H9 (cell line): ENCODE data around the gene NEU3. TPM values are rescaled to one million over a fixed set of nuclear protein-coding genes. Genes with fewer than 3 reads are reported as not detected.

ENCODE experiments used
- DNase-seq: peaks from one replicate; pipeline ENCODE4 v3.0.0-alpha.2; 2017
- H2AFZ ChIP-seq: one replicate; pipeline ENCODE4 v1.6.1; 2013; ENCODE audit warnings: mild to moderate bottlenecking, low read length, control low read depth, moderate library complexity
- H2AK5ac ChIP-seq: 2 replicates; pipeline ENCODE4 v1.6.1; 2013; ENCODE audit warnings: low read length, control low read depth, mixed read lengths; ENCODE audit not compliant: insufficient read length
- H2BK120ac ChIP-seq: one replicate; pipeline ENCODE4 v1.6.1; 2013; ENCODE audit warnings: low read depth, mild to moderate bottlenecking, low read length, control low read depth, inconsistent platforms; ENCODE audit not compliant: poor library complexity, severe bottlenecking
- H2BK12ac ChIP-seq: 2 replicates; pipeline ENCODE4 v1.6.1; 2013; ENCODE audit warnings: low read length, control low read depth, mixed read lengths, low read depth; ENCODE audit not compliant: insufficient read length
- H2BK15ac ChIP-seq: 2 replicates; pipeline ENCODE4 v1.6.1; 2013; ENCODE audit warnings: low read depth, low read length, control low read depth
- H2BK20ac ChIP-seq: one replicate; pipeline ENCODE4 v1.6.1; 2013; ENCODE audit warnings: low read depth, mild to moderate bottlenecking, low read length, control low read depth, inconsistent platforms; ENCODE audit not compliant: poor library complexity, severe bottlenecking
- H2BK5ac ChIP-seq: 2 replicates; pipeline ENCODE4 v1.6.1; 2013; ENCODE audit warnings: low read length, control low read depth, mixed read lengths; ENCODE audit not compliant: insufficient read length
- H3K14ac ChIP-seq: 2 replicates; pipeline ENCODE4 v1.6.1; 2013; ENCODE audit warnings: low read length, control low read depth; ENCODE audit not compliant: insufficient read depth
- H3K18ac ChIP-seq: 2 replicates; pipeline ENCODE4 v1.6.1; 2013; ENCODE audit warnings: low read depth, mild to moderate bottlenecking, mixed read lengths, low read length, control low read depth; ENCODE audit not compliant: insufficient read length
- H3K23ac ChIP-seq: 2 replicates; pipeline ENCODE4 v1.6.1; 2013; ENCODE audit warnings: low read length, control low read depth, mixed read lengths, low read depth; ENCODE audit not compliant: insufficient read length
- H3K23me2 ChIP-seq: 2 replicates; pipeline ENCODE4 v1.6.1; 2013; ENCODE audit warnings: low read depth, mild to moderate bottlenecking, mixed read lengths, low read length, control low read depth; ENCODE audit not compliant: insufficient read length, poor library complexity, severe bottlenecking
- H3K27ac ChIP-seq: 2 replicates; pipeline ENCODE4 v1.5.1; 2013; ENCODE audit warnings: low read length, control low read depth, mixed read lengths, low read depth; ENCODE audit not compliant: insufficient read length
- H3K27me3 ChIP-seq: 2 replicates; pipeline ENCODE4 v1.6.1; 2013; ENCODE audit warnings: low read length, control low read depth, inconsistent platforms; ENCODE audit not compliant: insufficient read depth
- H3K4ac ChIP-seq: 2 replicates; pipeline ENCODE4 v1.6.1; 2013; ENCODE audit warnings: low read depth, mild to moderate bottlenecking, control low read depth, inconsistent platforms, low read length, moderate library complexity
- H3K4me1 ChIP-seq: 2 replicates; pipeline ENCODE4 v1.6.1; 2013; ENCODE audit warnings: low read length, control low read depth, inconsistent platforms; ENCODE audit not compliant: insufficient read depth
- H3K4me2 ChIP-seq: 2 replicates; pipeline ENCODE4 v1.6.1; 2013; ENCODE audit warnings: low read length, control low read depth, mixed read lengths; ENCODE audit not compliant: insufficient read length, insufficient read depth
- H3K56ac ChIP-seq: 2 replicates; pipeline ENCODE4 v1.6.1; 2013; ENCODE audit warnings: low read depth, mild to moderate bottlenecking, mixed read lengths, low read length, control low read depth; ENCODE audit not compliant: insufficient read length
- H3K79me1 ChIP-seq: 2 replicates; pipeline ENCODE4 v1.6.1; 2013; ENCODE audit warnings: low read depth, mild to moderate bottlenecking, moderate library complexity, low read length, control low read depth, inconsistent platforms; ENCODE audit not compliant: insufficient read depth, poor library complexity, severe bottlenecking
- H3K79me2 ChIP-seq: 2 replicates; pipeline ENCODE4 v1.6.1; 2013; ENCODE audit warnings: low read length, control low read depth, inconsistent platforms; ENCODE audit not compliant: insufficient read depth
- H3K9ac ChIP-seq: 2 replicates; pipeline ENCODE4 v1.6.1; 2013; ENCODE audit warnings: low read length, control low read depth, mixed read lengths; ENCODE audit not compliant: insufficient read length; ENCODE audit errors: extremely low read depth
- H3K9me3 ChIP-seq: one replicate; pipeline ENCODE4 v1.6.1; 2013; ENCODE audit warnings: low read depth, low read length, inconsistent platforms; ENCODE audit not compliant: control insufficient read depth
- H3T11ph ChIP-seq: one replicate; pipeline ENCODE4 v1.6.1; 2013; ENCODE audit warnings: mild to moderate bottlenecking, low read length, control low read depth, inconsistent platforms
- H4K20me1 ChIP-seq: one replicate; pipeline ENCODE4 v1.6.1; 2013; ENCODE audit not compliant: control insufficient read depth, insufficient read length, insufficient read depth
- H4K5ac ChIP-seq: 2 replicates; pipeline ENCODE4 v1.6.1; 2013; ENCODE audit warnings: low read depth, mild to moderate bottlenecking, mixed read lengths, low read length, control low read depth; ENCODE audit not compliant: insufficient read length
- H4K8ac ChIP-seq: replicated peaks from 2 replicates; pipeline ENCODE4 v1.6.1; 2013; ENCODE audit warnings: low read length, control low read depth, mixed read lengths, low read depth; ENCODE audit not compliant: insufficient read length
- H4K91ac ChIP-seq: 2 replicates; pipeline ENCODE4 v1.6.1; 2013; ENCODE audit warnings: low read depth, mild to moderate bottlenecking, moderate library complexity, mixed read lengths, low read length, control low read depth; ENCODE audit not compliant: insufficient read length
- H3K27ac Mint-ChIP-seq, 3 experiments: 2 replicates in 2 of 3; 3 replicates in 1 of 3; pipeline ENCODE4 v1.8.0; 2020 to 2021; ENCODE audit warnings: mixed read lengths in 3 of 3, mild to moderate bottlenecking in 1 of 3, moderate library complexity in 1 of 3
- H3K27me3 Mint-ChIP-seq: 2 replicates; pipeline ENCODE4 v1.8.0; 2021; ENCODE audit warnings: low read depth, mild to moderate bottlenecking, moderate library complexity, mixed read lengths
- H3K36me3 Mint-ChIP-seq, 3 experiments: 2 replicates in 2 of 3; 3 replicates in 1 of 3; pipeline ENCODE4 v1.8.0; 2020 to 2021; ENCODE audit warnings: low read depth in 3 of 3, mixed read lengths in 3 of 3; ENCODE audit not compliant: insufficient read depth in 1 of 3
- H3K4me1 Mint-ChIP-seq, 2 experiments: 2 replicates each; pipeline ENCODE4 v1.8.0; 2020; ENCODE audit warnings: mixed read lengths in 2 of 2
- H3K4me3 Mint-ChIP-seq, 2 experiments: 2 replicates in 1 of 2; 3 replicates in 1 of 2; pipeline ENCODE4 v1.8.0; 2020 to 2021; ENCODE audit warnings: mild to moderate bottlenecking in 2 of 2, mixed read lengths in 2 of 2, moderate library complexity in 1 of 2
- H3K9me3 Mint-ChIP-seq, 2 experiments: 2 replicates in 1 of 2; 3 replicates in 1 of 2; pipeline ENCODE4 v1.8.0; 2020; ENCODE audit warnings: mild to moderate bottlenecking in 2 of 2, mixed read lengths in 2 of 2, moderate library complexity in 1 of 2
- CTCF ChIP-seq: fragments of 200-600 bp; sonication (generic); conservative IDR thresholded peaks from 3 replicates; pipeline ENCODE4 v1.8.0; 2021; ENCODE audit warnings: antibody characterized with exemption, mild to moderate bottlenecking
- WGBS: extraction: QIAGEN DNeasy Blood & Tissue Kit; methylation state at CpG from one replicate; pipeline ENCODE4 v1.1.7; 2013; ENCODE audit warnings: missing lambda C conversion rate, low lambda C conversion rate, mixed read lengths; ENCODE audit not compliant: insufficient read length; ENCODE audit errors: extremely low coverage; 5-methylcytosine and 5-hydroxymethylcytosine counted together
- total RNA-seq: library from RNA; stranded (reverse); gene quantifications from 2 replicates; pipeline ENCODE4 v1.2.1, GENCODE V29; 2021

NEU3 gene
- total RNA-seq, 1 experiment from 2014 or later: 15.9 TPM

GRCh38 chr11:75000975-75001354, 12.2 kb downstream of the NEU3 start:
- Histone ChIP-seq H2BK15ac (no peak overlapping the region), H3K4me2 (no peak overlapping the region), H2AK5ac (no peak overlapping the region), H3K9me3 (no peaks in the 10 kb centered on the region), H3K23me2 (no peaks in the 10 kb centered on the region), H3K9ac (no peak overlapping the region), H4K5ac (no peak overlapping the region), H3K79me1 (no peaks in the 10 kb centered on the region), H4K91ac (no peak overlapping the region), H3K27me3 (no peaks in the 10 kb centered on the region), H3T11ph (no peak overlapping the region), H3K23ac (no peak overlapping the region), H3K4me1 (no peaks in the 10 kb centered on the region), H3K79me2 (no peaks in the 10 kb centered on the region), H4K8ac (no peak overlapping the region), H3K14ac (no peak overlapping the region), H3K4ac (no peak overlapping the region), H2BK5ac (no peak overlapping the region), H3K18ac (no peak overlapping the region), H2BK12ac (no peak overlapping the region), H2BK120ac (no peak overlapping the region), H2AFZ (no peak overlapping the region), H2BK20ac (no peak overlapping the region), H3K27ac (no peak overlapping the region), H4K20me1 (no peaks in the 10 kb centered on the region), H3K56ac (no peak overlapping the region)
- no peak for TF ChIP-seq CTCF
- Mint-ChIP-seq H3K36me3 (peaks cover 7 to 30% (median 18%) of the 10 kb centered on the region in 3 experiments; a peak in 6 of 7 replicates), H3K27ac (no peak overlapping the region), H3K4me3 (no peak overlapping the region), H3K27me3 (no peaks in the 10 kb centered on the region), H3K4me1 (no peaks in the 10 kb centered on the region), H3K9me3 (no peaks in the 10 kb centered on the region)
- DNase-seq: no peak
- WGBS: no CpG with 5 or more reads among the region's 3 CpGs
